HG03103 (cell line): Measurements from ENCODE around the gene PSMD14.
"Not testable (repeated sequence)": the region's sequence is repeated elsewhere in the genome, so short reads cannot be mapped to it uniquely, and the experiment has no call there.

Source experiments
- ATAC-seq: cut with Tn5 transposase; IDR thresholded peaks from one replicate; pipeline ENCODE4 v1.9.1; 2021; ENCODE audit warnings: low read depth; ENCODE audit not compliant: unreplicated experiment

PSMD14 gene

GRCh38 chr2:161308178-161308955, at the start of gene PSMD14:
TSS of gene PSMD14 (plus strand) at chr2:161308425. CDS start at chr2:161318826, 10,401 bp downstream.
- peak; percentile 96 for ATAC-seq

GRCh38 chr2:161265874-161266273, 42.4 kb upstream of the PSMD14 start:
- ATAC-seq = no peak

GRCh38 chr2:161269111-161269510, 39.1 kb upstream of the PSMD14 start:
- no peak for ATAC-seq

- peak; percentile 69 for ATAC-seq
Observed at GRCh38 chr2:161273038-161273760, 35.0 kb upstream of the PSMD14 start.

- ATAC-seq = not testable (repeated sequence)
Observed at GRCh38 chr2:161278564-161279229, 29.5 kb upstream of the PSMD14 start.

- ATAC-seq = not testable (repeated sequence)
Observed at GRCh38 chr2:161279230-161279815, 28.9 kb upstream of the PSMD14 start.

GRCh38 chr2:161280906-161281323, 27.3 kb upstream of the PSMD14 start:
- ATAC-seq = not testable (repeated sequence)

GRCh38 chr2:161281615-161282310, 26.5 kb upstream of the PSMD14 start:
- not testable (repeated sequence) for ATAC-seq

GRCh38 chr2:161282311-161282644, 25.9 kb upstream of the PSMD14 start:
- ATAC-seq = not testable (repeated sequence)

- no peak for ATAC-seq
Observed at GRCh38 chr2:161283926-161284325, 24.3 kb upstream of the PSMD14 start.

GRCh38 chr2:161303535-161304050, 4.6 kb upstream of the PSMD14 start:
- ATAC-seq = no peak

GRCh38 chr2:161306919-161307318, 1.3 kb upstream of the PSMD14 start:
- ATAC-seq = no peak

- no peak for ATAC-seq
Observed at GRCh38 chr2:161307676-161308075, 549 bp upstream of the PSMD14 start.

GRCh38 chr2:161312996-161313395, 4.8 kb downstream of the PSMD14 start:
- ATAC-seq = no peak

- no peak for ATAC-seq
Observed at GRCh38 chr2:161315380-161315779, 7.2 kb downstream of the PSMD14 start.

- no peak for ATAC-seq
Observed at GRCh38 chr2:161316701-161317100, 8.5 kb downstream of the PSMD14 start.

- no peak for ATAC-seq
Observed at GRCh38 chr2:161321944-161322648, 13.9 kb downstream of the PSMD14 start.

- no peak for ATAC-seq
Observed at GRCh38 chr2:161324876-161325275, 16.7 kb downstream of the PSMD14 start.

- no peak for ATAC-seq
Observed at GRCh38 chr2:161327582-161327981, 19.4 kb downstream of the PSMD14 start.
